Measurements from ENCODE around the gene EIF4A2. TPM values are rescaled to one million over a fixed set of nuclear protein-coding genes. Genes with fewer than 3 reads are reported as not detected.

The EIF4A2 gene
- total and polyA plus RNA-seq, 9 of the 15 experiments (the other 6 are each of a cell fraction or from before 2014, with no cell fraction given): 307 to 754 (median 435) TPM

DNA sequence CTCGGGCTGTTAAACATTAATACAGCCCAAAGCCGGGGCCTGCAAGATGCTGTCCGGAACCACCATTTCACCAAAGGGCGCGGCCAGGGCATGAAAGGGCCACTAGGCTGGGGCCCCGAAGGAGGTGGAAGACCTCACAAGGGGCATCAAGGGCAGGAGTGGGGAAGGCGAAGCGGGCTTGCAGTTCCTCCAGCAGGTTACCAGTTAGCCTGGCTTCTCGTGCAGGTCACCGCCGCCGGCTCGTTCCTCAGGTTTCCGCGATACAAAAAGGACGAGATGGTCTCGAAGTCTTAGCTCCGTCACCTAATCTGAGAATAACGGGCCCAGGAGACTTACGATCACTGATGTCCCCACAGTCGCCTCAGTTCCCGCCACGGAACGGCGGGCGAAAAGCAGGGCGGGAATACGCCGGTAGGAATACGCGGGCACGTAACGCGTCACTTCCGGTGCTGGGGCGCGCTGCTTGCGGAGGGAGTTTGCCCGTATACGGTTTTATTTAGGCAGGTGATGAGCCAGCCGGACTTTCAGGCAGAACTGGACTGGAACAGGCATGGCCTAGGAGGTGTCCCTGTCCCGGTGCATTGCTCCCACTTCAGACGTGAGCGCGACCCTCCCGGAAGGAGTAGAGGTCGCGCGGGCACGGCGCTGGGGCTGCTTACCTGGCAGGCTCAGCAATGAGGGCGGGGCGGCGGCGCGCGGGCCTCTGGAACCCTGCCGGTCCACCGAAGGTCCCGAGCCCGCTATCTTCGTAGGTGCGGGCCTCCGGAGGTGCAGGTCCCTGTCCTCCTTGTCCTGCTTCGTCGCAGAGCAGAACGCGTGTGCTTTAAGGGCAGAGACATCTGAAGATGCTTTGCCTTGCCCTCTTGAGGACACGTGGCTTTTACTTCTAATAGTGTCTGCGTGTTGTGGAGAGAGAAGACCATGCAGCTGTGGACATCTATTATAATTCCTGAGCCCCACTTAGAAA, 23.0 kb downstream of the EIF4A2 start, which contains the start of gene RFC4 (continued):
- peak; percentile 66; the same call in 1 of the 2 replicates for TF ChIP-seq ATF1 (CRISPR knock-in tag; IDR thresholded peaks at IDR 0.05)
- TF ChIP-seq ATF1 (tag; IDR thresholded peaks at IDR 0.05): peak; percentile 97
- no peak for TF ChIP-seq CREBBP (IDR thresholded peaks at IDR 0.05; ENCODE audit: low read depth, low read length)
- TF ChIP-seq FOXM1 (IDR thresholded peaks at IDR 0.05; ENCODE audit: low read depth): no peak
- TF ChIP-seq FOXM1 (CRISPR knock-in tag; IDR thresholded peaks at IDR 0.05; ENCODE audit: low read depth): peak; percentile 62; the same call in 1 of the 2 replicates
- peak; percentile 73 for TF ChIP-seq POLR2H (tag; IDR thresholded peaks at IDR 0.05; ENCODE audit: low read depth)
- TF ChIP-seq TARDBP (IDR thresholded peaks at IDR 0.05): no peak; the same call in 1 of the 2 replicates
- peak in 1 of 2 experiments; percentile 14; a peak in 1 of 4 replicates for TF ChIP-seq UBTF (IDR thresholded peaks at IDR 0.05; ENCODE audit: borderline replicate concordance in 1 of 2, low read depth in 2 of 2, low read length in 2 of 2)
- no peak for TF ChIP-seq BMI1 (IDR thresholded peaks at IDR 0.05; ENCODE audit: low read length)
- TF ChIP-seq, protein P1, sequence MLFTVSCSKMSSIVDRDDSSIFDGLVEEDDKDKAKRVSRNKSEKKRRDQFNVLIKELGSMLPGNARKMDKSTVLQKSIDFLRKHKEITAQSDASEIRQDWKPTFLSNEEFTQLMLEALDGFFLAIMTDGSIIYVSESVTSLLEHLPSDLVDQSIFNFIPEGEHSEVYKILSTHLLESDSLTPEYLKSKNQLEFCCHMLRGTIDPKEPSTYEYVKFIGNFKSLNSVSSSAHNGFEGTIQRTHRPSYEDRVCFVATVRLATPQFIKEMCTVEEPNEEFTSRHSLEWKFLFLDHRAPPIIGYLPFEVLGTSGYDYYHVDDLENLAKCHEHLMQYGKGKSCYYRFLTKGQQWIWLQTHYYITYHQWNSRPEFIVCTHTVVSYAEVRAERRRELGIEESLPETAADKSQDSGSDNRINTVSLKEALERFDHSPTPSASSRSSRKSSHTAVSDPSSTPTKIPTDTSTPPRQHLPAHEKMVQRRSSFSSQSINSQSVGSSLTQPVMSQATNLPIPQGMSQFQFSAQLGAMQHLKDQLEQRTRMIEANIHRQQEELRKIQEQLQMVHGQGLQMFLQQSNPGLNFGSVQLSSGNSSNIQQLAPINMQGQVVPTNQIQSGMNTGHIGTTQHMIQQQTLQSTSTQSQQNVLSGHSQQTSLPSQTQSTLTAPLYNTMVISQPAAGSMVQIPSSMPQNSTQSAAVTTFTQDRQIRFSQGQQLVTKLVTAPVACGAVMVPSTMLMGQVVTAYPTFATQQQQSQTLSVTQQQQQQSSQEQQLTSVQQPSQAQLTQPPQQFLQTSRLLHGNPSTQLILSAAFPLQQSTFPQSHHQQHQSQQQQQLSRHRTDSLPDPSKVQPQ (CRISPR knock-in tag; IDR thresholded peaks at IDR 0.05; ENCODE audit: borderline replicate concordance): no peak
- no peak for TF ChIP-seq U2AF1 (optimal IDR thresholded peaks at IDR 0.05; ENCODE audit: low read depth, low read length)
- TF ChIP-seq CREB5 (CRISPR knock-in tag; IDR thresholded peaks at IDR 0.05): no peak
- no peak for TF ChIP-seq MCM3 (IDR thresholded peaks at IDR 0.05)
- peak; percentile 32 for TF ChIP-seq HDAC3 (IDR thresholded peaks at IDR 0.05; ENCODE audit: borderline replicate concordance, partially characterized antibody)
- no peak for TF ChIP-seq ZNF436 (CRISPR knock-in tag; IDR thresholded peaks at IDR 0.05)
- TF ChIP-seq THRB (CRISPR knock-in tag; conservative IDR thresholded peaks at IDR 0.05): 0 out of 2 replicates have a peak, but pooled peaks have one; percentile 21
- no peak for TF ChIP-seq MAFK (IDR thresholded peaks at IDR 0.05; ENCODE audit: low read length)
- TF ChIP-seq CBX1 (IDR thresholded peaks at IDR 0.05; ENCODE audit: low read depth): no peak
- TF ChIP-seq SIX5 (IDR thresholded peaks at IDR 0.05; ENCODE audit: borderline replicate concordance in 1 of 2, insufficient read depth in 1 of 2, low read depth in 1 of 2, low read length in 2 of 2): 0 out of 4 replicates have a peak, but pooled peaks of 1 of the 2 experiments have one; percentile 13
- no peak for TF ChIP-seq NUFIP1 (IDR thresholded peaks at IDR 0.05; ENCODE audit: partially characterized antibody)

All from K562 (cell line).